ENCODE results near the gene TGM4.

DNA sequence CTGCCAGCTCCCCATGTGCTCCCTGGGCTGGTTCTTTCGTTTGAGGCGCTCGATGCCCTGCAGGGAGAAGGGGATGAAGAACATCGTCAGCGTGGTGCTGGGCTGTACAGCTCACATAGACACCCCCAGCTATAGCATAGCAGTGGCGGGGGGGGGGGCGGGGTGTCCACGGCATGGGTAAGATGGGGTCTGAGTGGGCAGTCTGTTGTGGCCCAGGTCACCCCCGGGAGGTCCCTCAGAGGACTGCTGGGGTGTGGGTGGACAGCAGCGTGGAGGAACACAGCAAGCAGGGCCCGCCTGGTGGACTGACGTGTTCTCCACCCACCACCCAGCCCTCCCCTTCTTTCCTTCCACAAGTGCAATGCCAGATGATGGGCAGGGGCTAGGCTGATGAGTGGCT lies 43.7 kb downstream of the TGM4 start:
- TF ChIP-seq ZNF138 (tag by site-specific recombination; IDR thresholded peaks at IDR 0.05; ENCODE audit: borderline replicate concordance) (no peak), KLF16 (tag by site-specific recombination; IDR thresholded peaks at IDR 0.05) (no peak), WT1 (tag by site-specific recombination; IDR thresholded peaks at IDR 0.05) (no peak)
- TF ChIP-seq, protein P1, sequence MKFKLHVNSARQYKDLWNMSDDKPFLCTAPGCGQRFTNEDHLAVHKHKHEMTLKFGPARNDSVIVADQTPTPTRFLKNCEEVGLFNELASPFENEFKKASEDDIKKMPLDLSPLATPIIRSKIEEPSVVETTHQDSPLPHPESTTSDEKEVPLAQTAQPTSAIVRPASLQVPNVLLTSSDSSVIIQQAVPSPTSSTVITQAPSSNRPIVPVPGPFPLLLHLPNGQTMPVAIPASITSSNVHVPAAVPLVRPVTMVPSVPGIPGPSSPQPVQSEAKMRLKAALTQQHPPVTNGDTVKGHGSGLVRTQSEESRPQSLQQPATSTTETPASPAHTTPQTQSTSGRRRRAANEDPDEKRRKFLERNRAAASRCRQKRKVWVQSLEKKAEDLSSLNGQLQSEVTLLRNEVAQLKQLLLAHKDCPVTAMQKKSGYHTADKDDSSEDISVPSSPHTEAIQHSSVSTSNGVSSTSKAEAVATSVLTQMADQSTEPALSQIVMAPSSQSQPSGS (tag by site-specific recombination; IDR thresholded peaks at IDR 0.05; ENCODE audit: low read depth) = no peak
- TF ChIP-seq, protein P2, sequence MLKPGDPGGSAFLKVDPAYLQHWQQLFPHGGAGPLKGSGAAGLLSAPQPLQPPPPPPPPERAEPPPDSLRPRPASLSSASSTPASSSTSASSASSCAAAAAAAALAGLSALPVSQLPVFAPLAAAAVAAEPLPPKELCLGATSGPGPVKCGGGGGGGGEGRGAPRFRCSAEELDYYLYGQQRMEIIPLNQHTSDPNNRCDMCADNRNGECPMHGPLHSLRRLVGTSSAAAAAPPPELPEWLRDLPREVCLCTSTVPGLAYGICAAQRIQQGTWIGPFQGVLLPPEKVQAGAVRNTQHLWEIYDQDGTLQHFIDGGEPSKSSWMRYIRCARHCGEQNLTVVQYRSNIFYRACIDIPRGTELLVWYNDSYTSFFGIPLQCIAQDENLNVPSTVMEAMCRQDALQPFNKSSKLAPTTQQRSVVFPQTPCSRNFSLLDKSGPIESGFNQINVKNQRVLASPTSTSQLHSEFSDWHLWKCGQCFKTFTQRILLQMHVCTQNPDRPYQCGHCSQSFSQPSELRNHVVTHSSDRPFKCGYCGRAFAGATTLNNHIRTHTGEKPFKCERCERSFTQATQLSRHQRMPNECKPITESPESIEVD (tag by site-specific recombination; IDR thresholded peaks at IDR 0.05) = no peak
- TF ChIP-seq, protein P3, sequence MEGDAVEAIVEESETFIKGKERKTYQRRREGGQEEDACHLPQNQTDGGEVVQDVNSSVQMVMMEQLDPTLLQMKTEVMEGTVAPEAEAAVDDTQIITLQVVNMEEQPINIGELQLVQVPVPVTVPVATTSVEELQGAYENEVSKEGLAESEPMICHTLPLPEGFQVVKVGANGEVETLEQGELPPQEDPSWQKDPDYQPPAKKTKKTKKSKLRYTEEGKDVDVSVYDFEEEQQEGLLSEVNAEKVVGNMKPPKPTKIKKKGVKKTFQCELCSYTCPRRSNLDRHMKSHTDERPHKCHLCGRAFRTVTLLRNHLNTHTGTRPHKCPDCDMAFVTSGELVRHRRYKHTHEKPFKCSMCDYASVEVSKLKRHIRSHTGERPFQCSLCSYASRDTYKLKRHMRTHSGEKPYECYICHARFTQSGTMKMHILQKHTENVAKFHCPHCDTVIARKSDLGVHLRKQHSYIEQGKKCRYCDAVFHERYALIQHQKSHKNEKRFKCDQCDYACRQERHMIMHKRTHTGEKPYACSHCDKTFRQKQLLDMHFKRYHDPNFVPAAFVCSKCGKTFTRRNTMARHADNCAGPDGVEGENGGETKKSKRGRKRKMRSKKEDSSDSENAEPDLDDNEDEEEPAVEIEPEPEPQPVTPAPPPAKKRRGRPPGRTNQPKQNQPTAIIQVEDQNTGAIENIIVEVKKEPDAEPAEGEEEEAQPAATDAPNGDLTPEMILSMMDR (tag by site-specific recombination; IDR thresholded peaks at IDR 0.05) = no peak

All from HEK293 (cell line).